GM04503 (cell line): ENCODE measurements around the gene SLC8A1.
A peak's percentile ranks its signal among the peaks of the same experiment; 100 is the strongest.

Experiments used
- DNase-seq: peaks from one replicate; pipeline ENCODE4 v3.0.0-alpha.2; 2012; ENCODE audit warnings: low read depth

Gene SLC8A1

GRCh38 chr2:40386177-40386576 lies 65.7 kb downstream of the SLC8A1 start:
- DNase-seq, result no peak

- no peak for DNase-seq
These were observed 67.2 kb downstream of the SLC8A1 start for GRCh38 chr2:40384714-40385113.

DNA sequence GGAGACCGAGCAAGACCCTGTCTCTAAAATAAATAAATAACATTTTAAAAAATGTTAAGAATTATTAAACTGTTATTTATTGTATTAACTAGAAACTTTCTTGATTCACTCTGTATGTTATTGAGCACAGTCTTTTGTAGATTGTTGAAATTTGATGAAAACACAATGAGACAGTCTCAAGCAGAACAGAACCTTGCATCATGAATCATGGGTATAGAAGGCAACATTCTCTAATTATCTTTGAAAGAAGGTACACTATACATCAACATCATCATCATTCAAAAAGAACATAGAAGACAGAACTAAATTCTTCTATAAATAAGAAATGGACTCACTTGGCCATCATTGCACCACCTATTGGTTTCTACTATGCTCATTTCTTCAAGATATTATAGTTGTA lies 67.7 kb downstream of the SLC8A1 start:
- no peak for DNase-seq

DNA sequence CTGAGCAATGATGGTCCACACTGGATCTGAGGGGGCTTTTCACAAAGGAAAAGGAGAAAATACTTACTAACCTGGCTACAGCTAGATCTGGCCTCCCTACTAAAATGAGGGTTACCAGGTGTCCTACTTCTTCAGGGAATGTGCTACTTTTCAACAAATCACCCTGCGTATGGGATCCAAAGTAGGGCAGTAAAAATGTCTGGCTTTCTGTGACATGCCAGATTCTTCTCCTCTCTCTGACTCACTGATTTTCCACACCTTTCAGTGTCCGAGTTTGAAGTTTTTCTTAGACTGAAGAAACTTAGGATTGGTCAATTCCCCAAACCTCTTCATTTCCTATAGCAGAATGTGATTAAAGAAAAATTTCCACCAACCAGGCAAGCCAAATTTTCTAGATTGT lies 71.2 kb downstream of the SLC8A1 start:
- no peak for DNase-seq

DNA sequence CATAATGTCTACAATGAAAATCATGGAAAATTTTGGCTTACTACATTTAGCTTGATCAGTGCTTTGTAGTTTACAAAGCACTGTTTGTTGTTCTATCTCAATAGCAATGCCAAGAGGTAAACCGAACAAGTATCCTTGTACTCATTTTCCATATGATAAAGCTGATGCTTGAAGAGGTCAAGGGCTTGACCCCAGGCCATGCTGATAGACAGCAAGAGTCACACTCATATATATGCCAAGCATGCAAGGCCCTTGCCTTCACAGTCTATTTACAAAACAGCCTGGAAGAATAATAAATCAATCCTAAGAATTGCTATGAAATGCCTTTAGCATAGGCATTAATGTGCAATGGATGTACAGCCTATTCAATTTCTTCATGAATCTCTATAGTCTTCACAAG lies 71.8 kb downstream of the SLC8A1 start:
- no peak for DNase-seq

GRCh38 chr2:40374543-40375240 lies 77.2 kb downstream of the SLC8A1 start:
- no peak for DNase-seq

- no peak for DNase-seq
These were observed 78.8 kb downstream of the SLC8A1 start for GRCh38 chr2:40373111-40373510.

DNA sequence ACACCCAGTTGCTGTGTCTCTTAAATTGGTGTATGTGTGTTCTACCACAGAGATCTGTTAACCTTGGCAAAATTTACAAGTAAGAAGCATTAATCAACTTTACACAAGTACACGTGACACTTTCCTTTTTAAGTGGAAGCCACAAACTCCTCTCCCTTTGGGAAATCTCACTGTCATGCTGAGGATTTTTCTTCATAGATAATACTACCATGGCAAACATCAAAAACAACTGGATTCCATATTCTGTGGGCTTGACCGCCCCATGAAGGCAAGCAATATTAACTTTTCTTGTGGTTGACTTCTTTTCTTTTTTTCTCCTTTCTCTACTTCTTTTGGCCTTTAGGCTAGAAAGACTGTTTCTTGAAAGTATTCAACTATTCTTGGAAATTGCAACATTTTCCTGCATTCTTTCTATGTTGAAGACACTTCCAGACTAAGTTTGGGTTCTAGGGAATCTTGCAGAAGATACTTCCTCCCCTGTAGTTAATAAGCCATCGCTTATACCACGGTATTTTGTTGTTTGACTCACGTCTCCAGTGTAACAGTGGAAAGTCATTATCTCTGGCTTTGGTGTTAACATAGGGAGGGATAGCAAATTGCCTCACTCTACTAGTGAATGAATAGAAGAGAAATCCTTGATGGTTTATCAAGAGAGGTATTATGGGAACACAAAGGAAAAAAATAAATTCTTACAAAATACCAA lies 79.5 kb downstream of the SLC8A1 start:
- DNase-seq, result no peak

DNA sequence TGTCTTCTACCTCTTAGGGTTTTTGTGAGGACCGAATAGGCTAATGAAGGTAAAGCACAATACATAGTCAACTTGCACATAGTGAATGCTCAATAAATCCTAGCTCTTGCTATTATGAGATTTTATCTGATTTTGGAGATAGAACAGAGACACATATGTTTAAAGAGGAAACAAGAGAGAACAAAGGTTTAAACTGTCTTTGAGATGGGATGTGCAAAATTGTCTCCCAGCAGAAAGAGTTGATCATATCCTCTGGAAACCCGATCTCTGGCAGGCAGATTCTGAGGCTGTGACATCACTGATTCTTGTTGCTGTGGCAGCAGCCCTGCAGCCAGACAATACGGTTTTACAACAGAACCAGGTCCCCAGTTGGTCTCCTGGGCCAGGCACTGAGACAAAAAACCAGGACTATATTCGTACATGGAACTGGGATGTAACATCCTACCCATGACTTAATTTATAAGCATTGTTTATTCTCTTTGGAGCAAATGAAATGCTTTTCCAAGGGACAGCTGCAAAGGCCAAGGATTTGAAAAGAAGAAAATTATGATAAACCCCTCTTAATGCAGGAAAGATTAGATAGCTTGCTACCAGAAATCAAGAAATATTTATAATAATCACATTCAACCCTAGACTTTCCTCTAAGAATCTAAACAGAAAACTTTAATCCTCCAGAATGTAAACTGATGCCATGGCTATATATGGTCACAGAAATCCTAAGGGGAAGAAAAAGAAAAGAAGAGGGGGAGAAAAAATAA lies 80.2 kb downstream of the SLC8A1 start:
- peak; percentile 69 for DNase-seq

GRCh38 chr2:40370007-40370395 lies 81.9 kb downstream of the SLC8A1 start:
- DNase-seq, result no peak

GRCh38 chr2:40369267-40370006 lies 82.5 kb downstream of the SLC8A1 start:
- no peak for DNase-seq

DNA sequence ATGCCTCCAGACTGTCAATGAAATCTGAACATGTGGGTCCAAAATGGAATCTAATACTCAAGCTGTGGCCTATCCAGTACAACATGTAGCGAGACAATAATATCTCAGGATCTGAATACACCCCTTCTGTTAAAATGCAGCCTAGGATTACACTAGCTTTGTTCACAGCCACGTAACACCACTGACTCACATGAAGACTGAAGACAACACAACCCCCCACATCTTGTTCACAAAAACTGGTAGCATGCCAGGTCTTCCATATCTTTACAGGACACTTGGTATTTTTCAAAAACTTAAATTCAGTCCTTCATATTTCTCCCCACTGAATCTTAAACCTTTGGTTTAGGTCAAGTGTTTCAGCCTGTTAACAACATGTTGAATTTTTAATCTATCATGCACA lies 84.2 kb downstream of the SLC8A1 start:
- DNase-seq, result no peak

GRCh38 chr2:40367032-40367431 lies 84.9 kb downstream of the SLC8A1 start:
- DNase-seq, result no peak

GRCh38 chr2:40364151-40364874 lies 87.6 kb downstream of the SLC8A1 start:
- DNase-seq, result no peak

DNA sequence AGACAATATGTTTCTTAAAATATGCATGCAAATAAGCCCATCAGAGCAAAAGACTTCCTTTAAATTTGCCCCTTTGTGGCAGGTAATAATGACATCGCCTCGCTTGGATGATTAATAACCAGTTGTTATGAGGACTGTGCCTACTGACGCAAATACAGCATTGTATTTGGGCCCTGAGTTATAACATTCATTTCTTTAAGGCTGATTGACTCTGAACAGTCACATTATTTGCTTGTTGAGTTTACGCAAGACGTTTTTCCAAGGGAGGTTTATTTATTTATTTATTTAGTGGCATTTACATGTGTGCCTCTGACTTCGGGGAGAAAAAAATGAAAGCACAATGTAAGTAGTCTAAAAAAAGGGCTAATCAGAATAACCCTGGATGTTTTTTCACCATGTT lies 88.3 kb downstream of the SLC8A1 start:
- no peak for DNase-seq

GRCh38 chr2:40363231-40363630 lies 88.7 kb downstream of the SLC8A1 start:
- no peak for DNase-seq

DNA sequence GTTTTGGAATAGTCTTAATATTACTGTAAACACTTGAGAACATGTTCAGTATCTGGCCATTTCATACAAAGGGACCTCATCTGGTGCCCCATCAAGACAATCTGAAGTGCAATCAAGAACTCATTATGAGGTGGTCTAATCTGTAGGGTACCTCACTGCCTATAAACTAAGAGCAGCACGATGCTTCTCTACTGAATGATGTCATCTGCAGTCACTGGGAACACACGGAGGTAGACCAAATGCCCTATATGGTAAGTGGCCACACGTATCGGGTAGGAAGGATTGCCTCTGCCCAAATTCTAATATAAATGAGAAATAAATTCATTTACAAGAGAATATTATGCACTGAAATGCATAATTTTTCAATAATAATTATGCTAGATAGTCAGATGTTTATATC lies 90.4 kb downstream of the SLC8A1 start:
- no peak for DNase-seq

DNA sequence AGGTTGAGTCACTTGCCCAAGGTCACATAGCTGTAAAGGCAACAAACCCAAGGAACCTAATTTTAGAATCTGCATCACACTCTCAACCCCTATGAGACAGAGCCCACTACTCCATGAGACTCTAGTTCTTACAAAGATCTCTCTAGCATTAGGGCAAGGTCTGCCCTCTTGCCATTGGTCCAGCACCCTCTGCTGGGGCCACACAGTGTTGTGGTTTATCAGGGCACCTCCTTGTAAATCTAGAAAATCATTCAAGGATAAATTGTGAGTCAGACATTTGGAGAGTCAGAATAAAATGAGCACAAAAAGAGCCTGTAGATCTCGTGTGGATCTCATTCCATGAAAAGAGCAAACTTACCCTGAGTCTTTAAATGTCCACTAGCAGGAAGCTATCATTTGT lies 91.2 kb downstream of the SLC8A1 start:
- no peak for DNase-seq

GRCh38 chr2:40359811-40360210 lies 92.1 kb downstream of the SLC8A1 start:
- DNase-seq, result no peak

GRCh38 chr2:40358783-40359182 lies 93.1 kb downstream of the SLC8A1 start:
- no peak for DNase-seq

GRCh38 chr2:40357667-40358066 lies 94.2 kb downstream of the SLC8A1 start:
- no peak for DNase-seq

DNA sequence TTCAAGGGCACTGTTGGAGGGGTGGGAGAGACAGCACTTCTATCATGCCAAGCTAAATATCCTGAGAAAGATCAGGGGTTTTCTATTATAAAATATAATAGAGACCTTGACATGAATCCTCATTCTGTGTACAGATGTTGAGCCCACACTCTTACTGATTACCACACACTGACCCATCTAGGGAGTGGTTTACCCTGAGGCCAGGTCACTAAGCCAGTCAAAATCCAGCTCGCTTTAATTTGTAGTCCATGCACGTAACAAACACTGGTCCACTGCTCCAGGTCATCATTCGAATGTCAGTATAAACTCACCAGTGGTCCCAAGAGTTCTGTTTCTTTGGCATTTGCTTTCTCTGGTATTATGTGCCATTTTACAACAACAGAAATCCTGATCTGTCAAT lies 96.4 kb downstream of the SLC8A1 start:
- DNase-seq, result no peak
